SH-SY5Y (cell line): ENCODE measurements around the gene MAP4K2.

Experiments used
- GATA2 ChIP-seq: IDR thresholded peaks from 2 replicates; pipeline ENCODE4 v1.6.1; 2011; ENCODE audit warnings: mild to moderate bottlenecking, low read depth, low read length
- GATA3 ChIP-seq: IDR thresholded peaks from 2 replicates; pipeline ENCODE4 v1.6.1; 2011; ENCODE audit warnings: low read depth, mild to moderate bottlenecking, low read length, moderate library complexity

GRCh38 chr11:64801561-64802369, 1.2 kb downstream of the MAP4K2 start:
- TF ChIP-seq GATA3 = no peak
- no peak for TF ChIP-seq GATA2
